GM12878 (cell line): Measurements from ENCODE around the gene PRRX1. TPM values are rescaled to one million over a fixed set of nuclear protein-coding genes. Genes with fewer than 3 reads are reported as not detected.

Source experiments
- ATAC-seq: fragments of 200-7000 bp; cut with Tn5 transposase; 3 replicates; pipeline ENCODE4 v1.9.1; 2020; ENCODE audit warnings: mild to moderate bottlenecking, moderate library complexity
- BruUV-seq: library from RNA; stranded (reverse); fragments of 400-500 nt; replicated peaks from 2 replicates; lab custom pipeline; 2021; lab: Mats Ljungman, UMichigan
- CTCF ChIA-PET: fragments of 300-600 bp; sonication (Branson Sonifier 250); formaldehyde crosslinking; extraction: SDS; loops from one replicate; lab custom pipeline; 2021; ENCODE audit warnings: inconsistent platforms; lab: Yijun Ruan, JAX
- POLR2A ChIA-PET: fragments of 350-600 bp; formaldehyde crosslinking; extraction: SDS; loops from one replicate; lab custom pipeline; 2021; ENCODE audit warnings: inconsistent platforms; lab: Charles Lee
- RAD21 ChIA-PET: fragments of 300-600 bp; sonication (Branson Sonifier 250); formaldehyde crosslinking; loops from one replicate; lab custom pipeline; 2023; ENCODE audit warnings: antibody characterized with exemption; ENCODE audit not compliant: unreplicated experiment; lab: Charles Lee
- SMC1A ChIA-PET: fragments of 300-600 bp; sonication (Branson Sonifier 250); formaldehyde crosslinking; loops from one replicate; lab custom pipeline; 2023; ENCODE audit not compliant: unreplicated experiment, uncharacterized antibody; lab: Charles Lee
- DNase-seq: peaks from one replicate; pipeline ENCODE4 v3.0.0-alpha.2; 2011; ENCODE audit warnings: low read depth, low spot score
- FAIRE-seq: peaks from 3 replicates; lab custom pipeline; 2011; peaks lifted over from hg19 to GRCh38; lab: Jason Lieb, UNC
- H2AFZ ChIP-seq: 2 replicates; pipeline ENCODE4 v1.6.0; 2011; ENCODE audit warnings: low read depth, low read length, control low read depth; ENCODE audit not compliant: control insufficient read depth
- H3K27ac ChIP-seq: 2 replicates; pipeline ENCODE4 v1.5.1; 2011; ENCODE audit warnings: control low read depth; ENCODE audit not compliant: control insufficient read depth, insufficient read depth
- H3K27me3 ChIP-seq, 2 experiments: replicated peaks in 1 of 2; 2 replicates each; pipeline versions ENCODE4 v1.6.0 to v1.6.1; 2011; ENCODE audit warnings: low read length in 1 of 2; ENCODE audit not compliant: control insufficient read depth in 2 of 2, insufficient read depth in 2 of 2
- H3K36me3 ChIP-seq, 2 experiments: 2 replicates each; pipeline ENCODE4 v1.5.1; 2011; ENCODE audit warnings: low read length in 1 of 2; ENCODE audit not compliant: control insufficient read depth in 2 of 2, insufficient read depth in 2 of 2
- H3K4me1 ChIP-seq: 2 replicates; pipeline ENCODE4 v1.6.1; 2011; ENCODE audit warnings: mild to moderate bottlenecking, low read length, moderate library complexity, mixed read lengths; ENCODE audit not compliant: control insufficient read depth, insufficient read depth
- H3K4me2 ChIP-seq: 2 replicates; pipeline ENCODE4 v1.6.0; 2011; ENCODE audit warnings: control low read depth; ENCODE audit not compliant: control insufficient read depth, insufficient read depth
- H3K4me3 ChIP-seq: fragments of 200-600 bp; sonication (generic); 2 replicates; pipeline ENCODE4 v1.5.1; 2016
- H3K79me2 ChIP-seq: 2 replicates; pipeline ENCODE4 v1.6.0; 2011; ENCODE audit warnings: low read length; ENCODE audit not compliant: control insufficient read depth, insufficient read depth
- H3K9ac ChIP-seq: 2 replicates; pipeline ENCODE4 v1.8.0; 2011; ENCODE audit warnings: low read length, control low read depth, mixed read lengths; ENCODE audit not compliant: control insufficient read depth, insufficient read depth
- H3K9me3 ChIP-seq: replicated peaks from 3 replicates; pipeline ENCODE4 v1.5.1; 2011; ENCODE audit warnings: mild to moderate bottlenecking, low read length; ENCODE audit not compliant: control insufficient read depth, insufficient read depth
- H4K20me1 ChIP-seq: 2 replicates; pipeline ENCODE4 v1.6.0; 2011; ENCODE audit not compliant: control insufficient read depth, insufficient read depth
- HCFC1 ChIP-seq: fragments of 150-350 bp; IDR thresholded peaks from 2 replicates; pipeline ENCODE4 v1.6.1; 2014; ENCODE audit warnings: low read length
- KAT2A ChIP-seq: conservative IDR thresholded peaks from 2 replicates; pipeline ENCODE4 v1.6.1; 2011; ENCODE audit warnings: low read depth, low read length; ENCODE audit not compliant: control insufficient read depth
- NBN ChIP-seq: fragments of 450-650 bp; IDR thresholded peaks from 2 replicates; pipeline ENCODE4 v1.6.1; 2016
- RBBP5 ChIP-seq: fragments of 200-600 bp; sonication (generic); conservative IDR thresholded peaks from 2 replicates; pipeline ENCODE4 v1.6.1; 2016
- RFX5 ChIP-seq: IDR thresholded peaks from 2 replicates; pipeline ENCODE4 v1.6.1; 2011; ENCODE audit warnings: low read depth, low read length, improper control_type of control experiment
- STAT3 ChIP-seq: IDR thresholded peaks from 2 replicates; pipeline ENCODE4 v1.6.1; 2011; ENCODE audit warnings: low read depth, low read length, improper control_type of control experiment
- SUPT20H ChIP-seq: IDR thresholded peaks from 2 replicates; pipeline ENCODE4 v1.6.1; 2011; ENCODE audit warnings: low read depth, mild to moderate bottlenecking, low read length, moderate library complexity, borderline replicate concordance; ENCODE audit not compliant: control insufficient read depth
- TARDBP ChIP-seq: IDR thresholded peaks from 2 replicates; pipeline ENCODE4 v1.6.1; 2016; ENCODE audit warnings: borderline replicate concordance
- USF2 ChIP-seq: IDR thresholded peaks from 2 replicates; pipeline ENCODE4 v1.6.1; 2011; ENCODE audit warnings: low read depth, low read length, improper control_type of control experiment, borderline replicate concordance
- ZNF217 ChIP-seq: fragments of 450-650 bp; IDR thresholded peaks from 2 replicates; pipeline ENCODE4 v1.6.1; 2017; ENCODE audit warnings: antibody characterized with exemption, mild to moderate bottlenecking
- WGBS: methylation state at CpG from one replicate; pipeline ENCODE4 v1.1.6; 2016; ENCODE audit warnings: low lambda C conversion rate; ENCODE audit not compliant: insufficient replicate concordance, insufficient coverage; ENCODE audit errors: missing lambda C conversion rate; 5-methylcytosine and 5-hydroxymethylcytosine counted together
- in situ Hi-C: fragments of 300-500 bp; cut with MboI; formaldehyde crosslinking; loops from 9 replicates; pipeline ENCODE4 v1.14.3; 2018; ENCODE audit warnings: mixed read lengths
- intact Hi-C: fragments of 100-400 bp; cut with micrococcal nuclease; formaldehyde crosslinking; loops from one replicate; pipeline ENCODE4 v1.14.2; 2022; ENCODE audit not compliant: unreplicated experiment
- polyA plus RNA-seq, 11 experiments: library from polyadenylated mRNA; depleted of rRNA in 4 of 11; unstranded in 6 of 11; stranded (reverse) in 5 of 11; fragments of >200 nt; fragmentation: Nextera tagmentation in 4 of 11; fragmentation: Illumina TruSeq in 1 of 11; extraction: Ambion mirVana in 4 of 11; extraction: Trizol in 1 of 11; gene quantifications; 1 replicate in 1 of 11; 2 replicates in 10 of 11; pipeline versions ENCODE4 v1.2.1 to v1.2.3, GENCODE V29; 2011 to 2016; ENCODE audit warnings: inconsistent platforms in 2 of 11, missing spikeins in 2 of 11, low read depth in 1 of 11
- total RNA-seq, 4 experiments: library from RNA; depleted of rRNA in 3 of 4; stranded (reverse); fragments of >200 nt in 3 of 4; fragmentation: Illumina TruSeq in 1 of 4; extraction: Trizol in 1 of 4; gene quantifications; 2 replicates each; pipeline versions ENCODE4 v1.2.1 to v1.2.3, GENCODE V29; 2013 to 2021

PRRX1 gene
- total and polyA plus RNA-seq, 10 of the 15 experiments (the other 5 are each of a cell fraction or from before 2014, with no cell fraction given): 0.42 to 64.6 (median 1.5) TPM

- FAIRE-seq: no peak
- no peak overlapping the region for H3K27ac ChIP-seq
Measured at GRCh38 chr1:170678027-170678600, 14.2 kb downstream of the PRRX1 start.

More at GRCh38 chr1:170678027-170678600, 14.2 kb downstream of the PRRX1 start:
- POLR2A ChIA-PET: no interaction called here
- no peaks in the 10 kb centered on the region for H4K20me1 ChIP-seq
- no peak overlapping the region for H3K4me3 ChIP-seq
- RAD21 ChIA-PET: interaction anchor here (2.2 kb wide), 1 partner anchor 11 kb away, joined by 8 read pairs; no protein-coding TSS in a partner anchor
- H3K9me3 ChIP-seq: no peaks in the 10 kb centered on the region
- no peak overlapping the region for H3K9ac ChIP-seq
- H2AFZ ChIP-seq: no peak overlapping the region
- H3K27me3 ChIP-seq: no peaks in the 10 kb centered on the region
- SMC1A ChIA-PET: interaction anchor here (1.0 to 1.5 kb wide), 2 partner anchors 10 to 21 kb away, joined by 3 to 4 read pairs; no protein-coding TSS in a partner anchor
- ATAC-seq (no peak), DNase-seq (no peak)
- CTCF ChIA-PET: interaction anchor here (1.2 to 1.6 kb wide), 2 partner anchors 9 to 11 kb away, joined by 3 to 9 read pairs; no protein-coding TSS in a partner anchor
- no peak for TF ChIP-seq NBN
- no peak for TF ChIP-seq USF2
- no peak for TF ChIP-seq KAT2A
- TF ChIP-seq RFX5: no peak
- no peak for TF ChIP-seq SUPT20H
- TF ChIP-seq RBBP5: no peak
- TF ChIP-seq STAT3: no peak
- no peak for TF ChIP-seq TARDBP
- TF ChIP-seq HCFC1: no peak
- no peak for TF ChIP-seq ZNF217
- BruUV-seq: no TSS peak
- H3K4me2 ChIP-seq: no peak overlapping the region
- WGBS: 33% methylated on average over 3 of the region's 3 CpGs
- H3K79me2 ChIP-seq: no peaks in the 10 kb centered on the region
- in situ Hi-C loops: loop anchor here (10.0 kb wide), 1 partner anchor 753 kb away; no protein-coding TSS in a partner anchor
- H3K4me1 ChIP-seq: no peaks in the 10 kb centered on the region
- intact Hi-C loops: no loop called here
- H3K36me3 ChIP-seq: no peaks in the 10 kb centered on the region
